Spleen (tissue), 7 donors: ENCODE measurements around the gene STX4.

Experiments
- CTCF ChIP-seq, 11 experiments: fragments of 200-600 bp in 7 of 11; fragments of 450-650 bp in 4 of 11; sonication (generic) in 4 of 11; IDR thresholded peaks in 8 of 11; conservative IDR thresholded peaks in 3 of 11; 1 replicate in 7 of 11; 2 replicates in 4 of 11; pipeline versions ENCODE4 v1.4.0 to v1.8.0; 2016 to 2021; ENCODE audit warnings: antibody characterized with exemption in 11 of 11, inconsistent platforms in 4 of 11, mild to moderate bottlenecking in 1 of 11
- POLR2A ChIP-seq, 3 donors: fragments of 450-650 bp; IDR thresholded peaks; one replicate each; pipeline ENCODE4 v1.5.1; 2017; ENCODE audit warnings: antibody characterized with exemption in 3 of 3, mild to moderate bottlenecking in 1 of 3
- POLR2AphosphoS5 ChIP-seq, 3 donors: sonication (generic); formaldehyde crosslinking; IDR thresholded peaks; one replicate each; pipeline ENCODE4 v1.5.1; 2017; ENCODE audit warnings: antibody characterized with exemption in 3 of 3
- donor health status: DM: no; HTN: no; CAD: no; lungs with moderate emphysema.
- donor health status: DM: no; HTN: no; CAD: no.
- donor health status: DM: no; HTN: no; CAD: no.

- TF ChIP-seq CTCF (IDR thresholded peaks at IDR 0.05 in 8 of 11, conservative IDR thresholded peaks at IDR 0.05 in 3 of 11) (no peak), POLR2A (IDR thresholded peaks at IDR 0.05) (no peak), POLR2AphosphoS5 (IDR thresholded peaks at IDR 0.05) (no peak)
Measured at GRCh38 chr16:31008149-31008548, 25.2 kb upstream of the STX4 start.
